EH (cell line): ENCODE data around the gene SLC38A10.
A peak's percentile ranks its signal among the peaks of the same experiment; 100 is the strongest.

Source experiments
- DNase-seq: peaks from one replicate; pipeline ENCODE4 v3.0.0-alpha.2; 2015; ENCODE audit warnings: low read depth

Gene SLC38A10

DNA sequence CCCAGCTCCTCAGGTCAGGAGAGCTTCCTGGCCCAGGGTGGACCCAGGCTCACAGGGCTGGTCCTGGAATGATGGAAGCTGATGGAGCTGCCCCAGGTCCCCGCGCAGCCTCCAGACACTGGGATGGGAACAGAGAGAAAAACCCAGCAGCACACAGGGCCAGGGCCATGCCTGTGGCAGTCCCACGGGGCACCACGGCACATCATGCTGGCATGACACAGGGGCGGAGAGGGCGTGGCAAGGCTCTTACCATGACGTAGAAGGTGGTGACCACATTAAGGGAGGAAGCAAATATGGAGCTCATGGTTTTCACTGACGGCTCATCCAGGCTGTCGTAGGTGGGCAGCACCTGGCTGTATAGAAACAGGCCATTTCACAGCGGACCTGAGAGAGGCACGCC is 18.3 kb downstream of the SLC38A10 start:
- DNase-seq, result no peak

- DNase-seq, result no peak
Measured at GRCh38 chr17:81274471-81274855, 20.6 kb downstream of the SLC38A10 start.

DNA sequence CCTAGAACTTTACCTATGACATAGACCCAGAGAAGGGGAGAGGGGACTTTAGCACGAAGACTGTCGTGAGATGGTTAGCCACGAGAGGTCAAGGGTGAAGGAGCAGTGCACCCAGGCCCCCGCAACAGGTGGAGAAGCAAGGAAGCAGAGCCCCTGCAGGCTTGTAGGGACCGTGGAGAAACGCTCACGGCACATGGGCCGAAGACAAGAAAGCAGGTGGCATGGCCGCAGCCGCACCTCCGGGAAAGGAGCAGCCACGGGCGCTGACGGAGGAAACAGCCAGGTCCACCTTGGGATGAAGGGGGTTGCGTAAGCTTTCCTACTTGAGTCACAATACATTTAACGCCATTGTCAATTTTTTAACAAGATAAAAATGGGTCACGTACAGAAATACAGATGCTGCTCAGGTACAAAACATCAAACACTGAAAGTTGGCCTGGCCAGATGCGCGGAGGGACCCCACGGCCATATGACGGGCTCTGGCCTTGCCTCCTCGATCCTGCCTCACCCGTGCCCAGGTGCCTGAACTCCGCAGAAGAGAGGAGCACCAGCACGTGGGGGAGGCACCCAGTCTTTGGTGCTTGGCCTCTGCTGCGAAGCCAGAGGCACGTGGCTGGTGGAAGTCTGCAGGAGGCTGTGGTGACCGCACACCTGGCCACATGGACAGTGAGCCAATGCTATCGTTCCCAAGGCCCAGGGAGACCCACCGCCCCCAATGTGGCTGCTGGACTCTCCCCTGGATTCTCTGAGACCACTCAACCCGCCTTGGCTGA is 21.2 kb downstream of the SLC38A10 start:
- no peak for DNase-seq

GRCh38 chr17:81272616-81273015 is 22.5 kb downstream of the SLC38A10 start:
- no peak for DNase-seq

- no peak for DNase-seq
Measured at GRCh38 chr17:81271226-81271625, 23.9 kb downstream of the SLC38A10 start.

DNA sequence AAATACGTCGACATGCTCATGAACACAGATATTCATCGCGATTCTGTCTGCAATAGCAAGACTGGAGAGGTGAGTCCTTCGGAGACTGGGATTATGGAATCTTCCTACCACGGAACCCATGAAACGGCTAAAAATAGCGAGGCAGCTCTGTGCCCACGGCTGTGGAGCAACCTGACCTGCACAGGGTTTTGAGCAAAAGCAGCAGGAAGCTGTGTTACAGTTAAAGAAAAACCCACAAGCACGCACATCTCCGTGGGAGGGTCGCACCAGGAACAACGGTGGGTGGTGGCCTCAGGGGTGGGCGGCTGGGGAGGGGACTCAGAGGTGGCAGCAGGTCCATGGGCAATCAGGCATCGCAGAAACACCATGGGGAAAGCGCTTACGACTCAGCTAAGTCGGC is 24.8 kb downstream of the SLC38A10 start:
- no peak for DNase-seq

DNA sequence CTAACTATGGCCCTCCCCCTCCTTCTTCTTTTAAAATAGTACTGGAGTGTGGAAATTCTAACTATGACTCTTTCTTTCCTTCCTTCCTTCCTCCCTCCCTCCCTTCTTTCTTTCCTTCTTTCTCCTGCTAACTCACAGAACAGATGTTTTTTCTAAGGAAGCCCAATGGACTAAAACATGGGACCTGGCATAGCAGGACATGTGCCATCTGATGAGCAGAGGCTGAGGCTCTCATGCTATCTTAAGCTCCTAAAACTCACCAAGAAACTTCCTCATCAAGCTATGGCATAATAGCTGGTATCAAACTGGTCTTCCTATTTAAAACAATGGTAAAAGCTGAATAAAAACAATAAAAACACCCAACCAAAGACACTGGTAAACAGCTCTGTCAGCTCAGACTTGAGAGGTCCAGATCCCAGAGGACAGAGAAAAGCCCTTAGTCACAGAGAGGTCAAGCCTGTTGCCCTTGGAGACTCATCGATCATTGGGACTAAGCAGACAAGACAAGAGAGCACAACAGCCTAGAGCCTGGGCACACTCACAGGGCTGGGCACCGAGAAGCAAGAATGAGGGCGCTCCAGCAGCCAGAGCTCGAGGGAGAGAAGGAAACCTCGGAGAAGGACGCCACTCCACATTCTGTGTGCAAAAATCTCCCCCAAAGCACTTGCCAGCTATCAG is 27.6 kb downstream of the SLC38A10 start:
- no peak for DNase-seq

GRCh38 chr17:81265576-81265975 is 29.5 kb downstream of the SLC38A10 start:
- DNase-seq, result no peak

DNA sequence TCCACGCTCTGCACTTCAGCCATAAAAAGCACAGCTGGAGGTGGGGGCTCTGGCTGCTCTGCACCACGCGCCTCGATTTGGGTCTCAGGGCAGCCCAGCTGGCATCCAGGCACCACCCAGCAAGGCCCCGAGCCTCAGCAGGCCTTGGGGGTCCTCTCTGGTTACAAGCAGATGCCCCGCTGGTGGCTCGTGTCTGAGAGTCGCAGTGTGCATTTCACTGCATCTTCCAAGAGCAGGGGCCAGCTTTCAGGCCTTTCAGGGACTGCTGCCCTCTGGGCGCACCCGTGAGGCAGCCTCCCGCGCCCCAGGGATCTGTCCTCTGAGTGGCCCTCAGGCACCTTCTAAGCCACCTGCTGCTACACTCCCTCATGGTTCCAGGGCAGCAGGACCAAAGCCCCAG is 30.5 kb downstream of the SLC38A10 start:
- no peak for DNase-seq

- DNase-seq, result no peak
Measured at GRCh38 chr17:81263371-81264181, 31.5 kb downstream of the SLC38A10 start.

DNA sequence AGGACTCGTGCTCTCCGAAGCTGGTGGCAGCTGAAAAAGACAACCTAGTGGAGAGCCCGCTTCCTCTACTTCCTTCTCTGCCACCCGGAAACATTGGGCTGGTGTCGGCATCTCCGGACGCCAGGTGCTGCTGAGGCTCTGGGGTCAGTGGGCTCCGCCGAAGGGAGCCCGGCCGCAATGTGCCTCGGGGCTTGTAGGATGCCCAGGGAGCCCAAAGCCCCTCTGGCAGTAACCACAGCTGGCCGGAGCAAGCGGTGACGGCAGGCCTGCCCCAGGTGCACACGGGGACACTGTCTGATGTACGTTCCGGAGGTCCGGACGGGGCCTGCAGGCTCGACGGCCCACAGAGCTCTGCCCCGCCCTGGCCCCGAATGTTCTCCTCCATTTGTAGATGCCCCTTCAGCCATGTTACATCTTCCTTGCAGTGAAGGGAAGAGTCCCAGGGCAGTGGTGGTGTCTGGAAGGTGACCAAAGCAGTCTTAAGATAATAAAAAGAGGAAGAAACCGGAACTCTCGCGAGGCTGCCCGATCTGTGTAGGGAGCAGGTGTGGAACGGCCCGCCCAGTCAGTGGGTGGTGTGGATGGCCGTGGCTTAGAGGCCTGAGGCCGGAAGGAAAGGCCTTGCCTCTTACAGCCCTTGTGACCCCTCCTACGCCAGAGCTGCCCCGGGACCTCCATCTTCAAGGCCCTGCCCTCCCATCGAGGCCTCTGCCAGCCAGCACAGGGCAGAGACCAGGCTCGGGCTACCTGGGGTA is 33.3 kb downstream of the SLC38A10 start:
- DNase-seq, result no peak

DNA sequence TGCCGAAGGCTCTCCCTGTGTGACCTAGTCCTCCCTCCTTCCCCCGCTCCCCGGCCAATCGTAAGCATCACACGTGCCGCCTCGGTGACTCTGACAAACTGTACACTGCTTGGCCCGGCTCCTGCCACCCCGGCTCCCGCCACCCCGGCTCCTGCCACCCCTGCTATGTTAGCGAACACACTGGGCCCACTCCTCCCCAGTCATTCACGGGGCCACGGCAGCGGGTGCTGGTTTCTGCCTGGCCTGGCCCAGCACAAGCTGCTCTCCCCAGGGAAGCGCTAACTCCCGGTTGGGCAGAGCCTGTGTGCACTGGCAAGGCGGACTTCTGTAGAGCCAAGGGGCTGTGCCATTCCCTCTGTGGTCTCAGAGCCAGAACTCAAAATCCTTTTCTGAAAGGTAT is 34.0 kb downstream of the SLC38A10 start:
- DNase-seq, result no peak

DNA sequence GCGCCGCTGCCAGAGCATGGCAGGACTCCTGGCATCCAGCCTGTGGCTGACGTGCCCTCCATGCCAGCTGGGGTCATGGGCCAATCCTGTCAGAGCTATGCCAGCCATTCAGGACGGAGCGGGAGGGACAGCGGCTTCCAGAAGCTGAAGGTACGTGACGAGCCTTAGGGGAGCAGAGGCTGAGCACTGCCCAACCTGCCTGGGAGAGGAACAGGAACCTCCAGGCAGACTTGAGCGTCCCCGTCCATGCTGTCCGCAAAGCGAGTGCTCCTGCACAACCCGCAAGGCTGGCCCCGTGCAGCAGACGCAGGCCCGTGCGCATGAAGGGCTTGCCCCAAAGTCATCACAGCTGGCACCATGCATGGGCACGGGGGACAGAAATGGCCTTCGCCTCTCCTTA is 34.5 kb downstream of the SLC38A10 start:
- no peak for DNase-seq

GRCh38 chr17:81260171-81260570 is 34.9 kb downstream of the SLC38A10 start:
- DNase-seq, result no peak

GRCh38 chr17:81259058-81259605 is 36.0 kb downstream of the SLC38A10 start:
- no peak for DNase-seq

DNA sequence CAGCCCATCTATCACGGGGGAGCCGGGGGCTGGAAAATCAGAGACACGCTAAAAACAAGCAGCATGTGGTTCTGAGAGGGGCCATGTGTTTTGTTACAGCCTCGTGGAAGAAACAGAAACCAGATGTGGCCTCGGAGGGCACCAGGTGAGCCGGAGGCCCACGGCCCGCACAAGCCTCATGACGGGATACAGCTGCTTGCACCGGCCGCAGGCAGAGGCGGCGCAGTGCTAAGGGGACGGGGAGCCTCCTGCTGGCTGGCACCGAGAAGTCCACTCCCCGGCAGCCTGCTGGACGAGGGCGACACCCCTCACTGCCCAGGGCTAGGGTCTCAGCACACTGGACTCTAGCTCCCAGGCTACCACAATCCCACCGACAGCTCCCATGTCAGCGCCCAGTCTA is 36.8 kb downstream of the SLC38A10 start:
- DNase-seq, result no peak

DNA sequence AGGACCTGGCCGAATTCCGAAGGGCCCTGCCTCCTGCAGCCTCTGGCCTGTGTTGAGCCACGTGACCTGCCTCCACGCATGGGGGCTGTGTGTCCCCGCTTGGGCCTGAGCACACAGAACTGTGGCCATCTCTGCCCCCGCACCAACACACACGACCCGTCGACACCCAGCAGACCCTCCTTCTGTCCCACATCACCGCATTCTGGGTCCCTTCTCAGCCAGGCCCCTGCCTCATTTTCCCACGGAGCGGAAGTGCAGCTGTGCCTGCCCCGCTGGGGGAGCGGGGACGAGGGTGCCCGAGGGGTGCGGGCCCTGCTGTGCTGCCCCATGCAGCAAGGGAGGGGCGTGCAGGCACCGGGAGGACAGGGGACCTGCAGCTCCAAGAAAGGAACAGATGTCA is 37.6 kb downstream of the SLC38A10 start:
- no peak for DNase-seq

- DNase-seq, result peak; percentile 25
Measured at GRCh38 chr17:81256616-81257015, 38.5 kb downstream of the SLC38A10 start.

GRCh38 chr17:81254955-81255717 is 40.0 kb downstream of the SLC38A10 start:
- peak; percentile 81 for DNase-seq

DNA sequence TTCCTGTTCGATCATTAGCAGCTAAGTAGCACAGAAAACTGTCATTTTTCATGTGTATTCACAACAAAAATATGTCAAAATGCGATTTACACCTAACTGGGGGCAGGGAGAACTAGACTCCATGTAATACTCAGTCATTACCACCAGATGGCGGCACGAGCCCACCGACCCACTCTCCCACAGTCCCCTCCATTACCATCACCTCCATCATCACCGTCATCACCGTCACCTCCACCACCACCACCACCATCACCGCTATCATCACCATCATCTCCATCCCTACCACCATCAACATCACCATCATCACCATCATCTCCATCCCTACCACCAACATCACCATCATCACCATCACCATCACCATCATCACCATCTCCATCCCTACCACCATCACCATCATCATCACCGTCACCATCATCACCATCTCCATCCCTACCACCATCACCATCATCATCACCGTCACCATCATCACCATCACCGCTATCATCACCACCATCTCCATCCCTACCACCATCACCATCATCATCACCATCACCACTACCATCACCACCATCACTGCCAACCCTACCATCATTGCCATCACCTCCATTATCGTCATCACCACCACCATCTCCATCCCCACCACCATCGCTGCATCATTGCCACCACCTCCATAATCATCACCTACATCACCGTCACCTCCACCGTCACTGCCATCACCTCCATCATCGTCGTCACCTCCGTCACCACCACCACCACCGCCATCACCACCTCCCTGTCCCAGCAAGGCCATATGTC is 41.6 kb downstream of the SLC38A10 start:
- peak; percentile 49 for DNase-seq
